HepG2 (cell line): ENCODE measurements around the gene TMEFF2.

Experiments used
- ATF1 ChIP-seq: IDR thresholded peaks from 2 replicates; pipeline ENCODE4 v1.6.1; 2016; ENCODE audit warnings: mild to moderate bottlenecking, control low read depth
- MAX ChIP-seq: IDR thresholded peaks from 2 replicates; pipeline ENCODE4 v1.6.1; 2012; ENCODE audit warnings: inconsistent platforms

GRCh38 chr2:191976436-191976835, 218.3 kb downstream of the TMEFF2 start:
- TF ChIP-seq MAX: no peak
- TF ChIP-seq ATF1: no peak
